CD4-positive, alpha-beta T cell (primary cell): ENCODE measurements around the gene GAL3ST1. TPM values are rescaled to one million over a fixed set of nuclear protein-coding genes. Genes with fewer than 3 reads are reported as not detected.

Experiments used
- ATAC-seq: fragments of 200-7000 bp; cut with Tn5 transposase; one replicate; pipeline ENCODE4 v1.10.0; 2022; ENCODE audit warnings: mild to moderate bottlenecking; ENCODE audit not compliant: poor library complexity
- CTCF ChIA-PET: fragments of 350-600 bp; sonication (Branson Sonifier 250); formaldehyde crosslinking; loops from one replicate; lab custom pipeline; 2021; ENCODE audit warnings: antibody characterized with exemption, inconsistent platforms; lab: Charles Lee
- POLR2A ChIA-PET: fragments of 350-600 bp; sonication (Branson Sonifier 250); formaldehyde crosslinking; loops from one replicate; lab custom pipeline; 2021; ENCODE audit warnings: antibody characterized with exemption, inconsistent platforms; lab: Charles Lee
- DNase-seq, 14 experiments: peaks; one replicate each; pipeline ENCODE4 v3.0.0-alpha.2; 2013 to 2020; ENCODE audit warnings: mixed read lengths in 2 of 14
- H3K27ac ChIP-seq, 2 donors: one replicate each; pipeline versions ENCODE4 v1.5.1 to v1.7.0; 2013; ENCODE audit warnings: low read length in 2 of 2, low read depth in 1 of 2, mild to moderate bottlenecking in 1 of 2
- H3K27me3 ChIP-seq, 2 experiments: 1 replicate in 1 of 2; 2 replicates in 1 of 2; pipeline versions ENCODE4 v1.6.1 to v1.7.0; 2013; ENCODE audit warnings: low read length in 2 of 2, control low read depth in 1 of 2, mild to moderate bottlenecking in 1 of 2, moderate library complexity in 1 of 2; ENCODE audit not compliant: insufficient read depth in 2 of 2, control insufficient read depth in 1 of 2
- H3K36me3 ChIP-seq: one replicate; pipeline ENCODE4 v1.6.1; 2013; ENCODE audit warnings: low read length, control low read depth; ENCODE audit not compliant: insufficient read depth
- H3K4me1 ChIP-seq: one replicate; pipeline ENCODE4 v1.6.1; 2013; ENCODE audit warnings: low read length, control low read depth; ENCODE audit not compliant: insufficient read depth
- H3K4me3 ChIP-seq: one replicate; pipeline ENCODE4 v1.5.1; 2013; ENCODE audit warnings: mild to moderate bottlenecking, low read length, moderate library complexity
- H3K9me3 ChIP-seq, 2 experiments: 1 replicate in 1 of 2; 2 replicates in 1 of 2; pipeline versions ENCODE4 v1.6.1 to v1.7.0; 2013; ENCODE audit warnings: low read length in 2 of 2, mild to moderate bottlenecking in 2 of 2, control low read depth in 1 of 2, moderate library complexity in 1 of 2; ENCODE audit not compliant: control insufficient read depth in 1 of 2, insufficient read depth in 1 of 2
- H3K27ac Mint-ChIP-seq: one replicate; pipeline ENCODE4 v1.8.0; 2020; ENCODE audit warnings: mixed read lengths
- H3K27me3 Mint-ChIP-seq: one replicate; pipeline ENCODE4 v1.8.0; 2021; ENCODE audit warnings: mixed read lengths
- H3K36me3 Mint-ChIP-seq: one replicate; pipeline ENCODE4 v1.8.0; 2021; ENCODE audit warnings: low read depth, mixed read lengths
- H3K4me1 Mint-ChIP-seq: one replicate; pipeline ENCODE4 v1.8.0; 2021; ENCODE audit warnings: low read depth, mixed read lengths
- H3K4me3 Mint-ChIP-seq: one replicate; pipeline ENCODE4 v1.8.0; 2020; ENCODE audit warnings: mild to moderate bottlenecking, mixed read lengths
- H3K9me3 Mint-ChIP-seq: one replicate; pipeline ENCODE4 v1.8.0; 2020; ENCODE audit warnings: mixed read lengths
- CTCF ChIP-seq: fragments of 200-600 bp; IDR thresholded peaks from one replicate; pipeline ENCODE4 v1.8.0; 2022; ENCODE audit warnings: antibody characterized with exemption, mild to moderate bottlenecking
- intact Hi-C, 2 experiments: fragments of 100-400 bp; cut with DNase I in 1 of 2; cut with micrococcal nuclease in 1 of 2; formaldehyde crosslinking; loops; one replicate each; pipeline versions ENCODE4 v1.15.1 to v1.9.0; 2023 to 2025; cut with DNase I, micrococcal nuclease
- total RNA-seq, 174 experiments: library from RNA in 2 of 174; stranded (reverse) in 2 of 174; gene quantifications; one replicate each; pipeline ENCODE4 v1.2.3 and lab custom pipeline; 2021 to 2026

The GAL3ST1 gene
- total RNA-seq, 2 experiments from 2014 or later: not detected

GRCh38 chr22:30547188-30547587 lies 27.3 kb downstream of the GAL3ST1 start:
- Mint-ChIP-seq H3K9me3 (no peaks in the 10 kb centered on the region), H3K27ac (no peak overlapping the region), H3K4me3 (no peak overlapping the region), H3K27me3 (peaks cover 43% of the 10 kb centered on the region), H3K36me3 (no peaks in the 10 kb centered on the region), H3K4me1 (no peaks in the 10 kb centered on the region)
- Histone ChIP-seq H3K27me3 (peaks cover 13 to 19% of the 10 kb centered on the region in 2 experiments), H3K36me3 (no peaks in the 10 kb centered on the region), H3K27ac (no peak overlapping the region), H3K9me3 (no peaks in the 10 kb centered on the region), H3K4me1 (peaks cover 2% of the 10 kb centered on the region), H3K4me3 (no peak overlapping the region)
- ChIA-PET CTCF (no interaction called here), POLR2A (no interaction called here)
- no peak for DNase-seq
- no peak for TF ChIP-seq CTCF
- ATAC-seq: no peak
- intact Hi-C loops: no loop called here

DNA sequence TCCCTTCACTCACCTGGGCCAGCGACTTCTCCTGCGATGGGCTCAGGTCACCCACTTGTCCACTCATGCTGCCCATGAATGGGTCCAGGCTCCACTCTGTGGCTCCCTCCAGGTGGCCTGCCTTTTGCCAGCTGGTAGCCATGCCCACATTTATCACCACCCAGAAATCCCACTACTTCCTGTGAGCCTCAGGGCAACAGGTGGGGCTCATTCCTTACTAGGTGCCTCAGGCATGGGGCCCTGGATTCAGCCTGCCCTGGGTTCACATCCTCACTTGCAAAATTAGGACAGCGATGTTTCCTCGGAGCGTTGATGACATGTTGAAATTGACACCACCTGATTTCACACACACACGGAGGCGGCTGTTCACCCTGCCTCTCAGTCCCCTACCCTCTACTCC lies 27.8 kb downstream of the GAL3ST1 start, which contains the start of gene SEC14L6:
Gene SEC14L6, minus strand, starts transcription at position 126 of the 400 bp plus-strand sequence. Its CDS starts 59 bp downstream, at position 67.
- peaks cover 47% of the 10 kb centered on the region for H3K27me3 Mint-ChIP-seq
- CTCF ChIA-PET: no interaction called here

DNA sequence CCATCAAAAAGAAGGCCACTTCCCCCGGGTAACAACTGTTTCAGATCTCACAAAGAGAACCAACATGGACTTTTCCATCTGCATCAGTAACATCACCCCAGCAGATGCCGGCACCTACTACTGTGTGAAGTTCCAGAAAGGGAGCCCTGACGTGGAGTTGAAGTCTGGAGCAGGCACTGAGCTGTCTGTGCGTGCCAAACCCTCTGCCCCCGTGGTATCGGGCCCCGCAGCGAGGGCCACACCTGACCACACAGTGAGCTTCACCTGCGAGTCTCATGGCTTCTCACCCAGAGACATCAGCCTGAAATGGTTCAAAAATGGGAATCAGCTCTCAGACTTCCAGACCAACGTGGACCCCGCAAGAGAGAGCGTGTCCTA lies 31.7 kb downstream of the GAL3ST1 start:
- Mint-ChIP-seq H3K27ac (no peak overlapping the region), H3K27me3 (peaks cover 61% of the 10 kb centered on the region), H3K4me3 (no peak overlapping the region), H3K4me1 (no peaks in the 10 kb centered on the region), H3K36me3 (no peaks in the 10 kb centered on the region), H3K9me3 (no peaks in the 10 kb centered on the region)
- intact Hi-C loops: no loop called here
- DNase-seq (no peak), ATAC-seq (no peak)
- no peaks in the 10 kb centered on the region for H3K9me3 ChIP-seq
- no peak for TF ChIP-seq CTCF
- CTCF ChIA-PET: no interaction called here
- no peaks in the 10 kb centered on the region for H3K36me3 ChIP-seq
- H3K4me3 ChIP-seq: no peak overlapping the region
- H3K4me1 ChIP-seq: peaks cover 7% of the 10 kb centered on the region
- no peak overlapping the region for H3K27ac ChIP-seq
- H3K27me3 ChIP-seq: peaks cover 22 to 34% of the 10 kb centered on the region in 2 experiments
- POLR2A ChIA-PET: no interaction called here

More for the DNA sequence above, 27.8 kb downstream of the GAL3ST1 start, which contains the start of gene SEC14L6:
- peaks cover 7% of the 10 kb centered on the region for H3K4me1 ChIP-seq
- intact Hi-C loops: no loop called here
- DNase-seq (no peak), ATAC-seq (no peak)
- Mint-ChIP-seq H3K36me3 (no peaks in the 10 kb centered on the region), H3K9me3 (no peaks in the 10 kb centered on the region), H3K4me3 (no peak within 1 kb of the TSS), H3K4me1 (no peaks in the 10 kb centered on the region), H3K27ac (no peak within 1 kb of the TSS)
- TF ChIP-seq CTCF: no peak
- no peaks in the 10 kb centered on the region for H3K36me3 ChIP-seq
- H3K4me3 ChIP-seq: no peak within 1 kb of the TSS
- no peak within 1 kb of the TSS for H3K27ac ChIP-seq
- no peaks in the 10 kb centered on the region for H3K9me3 ChIP-seq
- POLR2A ChIA-PET: no interaction called here
- H3K27me3 ChIP-seq: peaks cover 18 to 25% of the 10 kb centered on the region in 2 experiments
